Left lung (tissue), 10 donors: ENCODE measurements around the gene HSPB1. TPM values are rescaled to one million over a fixed set of nuclear protein-coding genes. Genes with fewer than 3 reads are reported as not detected.
A peak's percentile ranks its signal among the peaks of the same experiment; 100 is the strongest.
"Not testable (repeated sequence)": the region's sequence is repeated elsewhere in the genome, so short reads cannot be mapped to it uniquely, and the experiment has no call there.

Source experiments
- ATAC-seq: fragments of 200-7000 bp; cut with Tn5 transposase; one replicate; pipeline ENCODE4 v1.9.1; 2020; ENCODE audit warnings: moderate library complexity
- DNase-seq, 4 donors: peaks; one replicate each; pipeline ENCODE4 v3.0.0-alpha.2; 2013 to 2020
- H3K27ac ChIP-seq, 2 donors: fragments of 200-600 bp; sonication (generic) in 1 of 2; one replicate each; pipeline versions ENCODE4 v1.5.0 to v1.8.0; 2020 to 2021
- H3K27me3 ChIP-seq, 2 donors: fragments of 200-600 bp; sonication (generic) in 1 of 2; one replicate each; pipeline versions ENCODE4 v1.5.0 to v1.8.0; 2020 to 2021
- H3K36me3 ChIP-seq, 2 donors: fragments of 200-600 bp; sonication (generic) in 1 of 2; one replicate each; pipeline versions ENCODE4 v1.5.0 to v1.8.0; 2020 to 2021
- H3K4me1 ChIP-seq, 2 donors: fragments of 200-600 bp; one replicate each; pipeline ENCODE4 v1.8.0; 2021
- H3K4me3 ChIP-seq, 2 donors: fragments of 200-600 bp; sonication (generic) in 1 of 2; one replicate each; pipeline versions ENCODE4 v1.5.0 to v1.8.0; 2020 to 2021; ENCODE audit warnings: mild to moderate bottlenecking in 1 of 2
- H3K9me3 ChIP-seq, 2 donors: fragments of 200-600 bp; sonication (generic) in 1 of 2; one replicate each; pipeline versions ENCODE4 v1.5.0 to v1.8.0; 2020 to 2021
- intact Hi-C, 2 donors: fragments of 100-400 bp; cut with DNase I; formaldehyde crosslinking; loops; one replicate each; pipeline versions ENCODE4 v1.11.2 to v1.14.2; 2022
- polyA plus RNA-seq, 6 donors: library from polyadenylated mRNA; unstranded; fragments of 120-200 nt; gene quantifications; one replicate each; pipeline ENCODE4 v1.2.1, GENCODE V29; 2013; ENCODE audit not compliant: insufficient read length in 6 of 6
- total RNA-seq, 2 donors: library from RNA; stranded (reverse); fragmentation: NEBNext Ultra II Directional; extraction: Animal tissue kit (Norgen Biotek cat#: 25700); gene quantifications; one replicate each; pipeline ENCODE4 v1.2.1, GENCODE V29; 2021
- TF ChIP-seq, protein P1 (sequence below), 2 donors: fragments of 200-600 bp; sonication (generic) in 1 of 2; IDR thresholded peaks; one replicate each; pipeline versions ENCODE4 v1.5.0 to v1.8.0; 2021; ENCODE audit warnings: antibody characterized with exemption in 2 of 2
- donor health status: DM: no; HTN: yes; CAD: no.
- donor health status: DM: no; HTN: no; CAD: no.

HSPB1 gene
- total and polyA plus RNA-seq, 8 donors, result 219 to 951 (median 306) TPM

DNA sequence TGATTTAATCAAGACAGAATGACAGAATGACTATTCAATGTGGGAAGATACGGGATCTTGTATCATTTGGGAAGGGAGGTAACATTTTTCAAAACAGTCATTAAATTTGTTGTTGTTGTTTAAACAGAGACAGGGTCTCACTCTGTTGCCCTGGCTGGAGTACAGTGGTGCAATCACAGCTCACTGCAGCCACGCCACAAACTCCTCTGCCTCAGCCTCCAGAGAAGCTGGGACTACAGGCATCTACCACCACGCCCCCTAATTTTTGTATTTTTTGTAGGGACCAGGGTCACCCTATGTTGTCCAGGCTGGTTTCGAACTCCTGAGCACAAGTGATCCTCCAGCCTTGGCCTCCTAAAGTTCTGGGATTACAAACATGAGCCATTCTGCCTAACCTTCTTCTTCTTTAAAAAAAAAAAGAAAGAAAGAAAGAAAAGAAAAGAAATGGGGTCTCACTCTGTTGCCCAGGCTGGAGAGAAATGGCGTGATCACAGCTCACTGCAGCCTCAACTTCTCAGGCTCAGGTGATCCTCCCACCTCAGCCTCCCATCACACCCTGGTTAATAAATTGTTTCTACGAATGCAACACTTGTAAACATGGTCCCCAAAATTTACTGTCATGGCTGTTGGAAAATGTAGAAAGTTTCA lies 32.0 kb downstream of the HSPB1 start:
- intact Hi-C loops, result no loop called here
- DNase-seq (no peak), ATAC-seq (no peak)
- H3K36me3 ChIP-seq, result peaks cover 0 to 24% of the 10 kb centered on the region in 2 donors
- H3K4me1 ChIP-seq, result peaks cover 17 to 83% of the 10 kb centered on the region in 2 donors
- H3K4me3 ChIP-seq, result no peak overlapping the region
- H3K27ac ChIP-seq, result no peak overlapping the region
- no peaks in the 10 kb centered on the region for H3K9me3 ChIP-seq
- TF ChIP-seq, protein P1, sequence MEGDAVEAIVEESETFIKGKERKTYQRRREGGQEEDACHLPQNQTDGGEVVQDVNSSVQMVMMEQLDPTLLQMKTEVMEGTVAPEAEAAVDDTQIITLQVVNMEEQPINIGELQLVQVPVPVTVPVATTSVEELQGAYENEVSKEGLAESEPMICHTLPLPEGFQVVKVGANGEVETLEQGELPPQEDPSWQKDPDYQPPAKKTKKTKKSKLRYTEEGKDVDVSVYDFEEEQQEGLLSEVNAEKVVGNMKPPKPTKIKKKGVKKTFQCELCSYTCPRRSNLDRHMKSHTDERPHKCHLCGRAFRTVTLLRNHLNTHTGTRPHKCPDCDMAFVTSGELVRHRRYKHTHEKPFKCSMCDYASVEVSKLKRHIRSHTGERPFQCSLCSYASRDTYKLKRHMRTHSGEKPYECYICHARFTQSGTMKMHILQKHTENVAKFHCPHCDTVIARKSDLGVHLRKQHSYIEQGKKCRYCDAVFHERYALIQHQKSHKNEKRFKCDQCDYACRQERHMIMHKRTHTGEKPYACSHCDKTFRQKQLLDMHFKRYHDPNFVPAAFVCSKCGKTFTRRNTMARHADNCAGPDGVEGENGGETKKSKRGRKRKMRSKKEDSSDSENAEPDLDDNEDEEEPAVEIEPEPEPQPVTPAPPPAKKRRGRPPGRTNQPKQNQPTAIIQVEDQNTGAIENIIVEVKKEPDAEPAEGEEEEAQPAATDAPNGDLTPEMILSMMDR (IDR thresholded peaks at IDR 0.05), result no peak
- no peaks in the 10 kb centered on the region for H3K27me3 ChIP-seq

DNA sequence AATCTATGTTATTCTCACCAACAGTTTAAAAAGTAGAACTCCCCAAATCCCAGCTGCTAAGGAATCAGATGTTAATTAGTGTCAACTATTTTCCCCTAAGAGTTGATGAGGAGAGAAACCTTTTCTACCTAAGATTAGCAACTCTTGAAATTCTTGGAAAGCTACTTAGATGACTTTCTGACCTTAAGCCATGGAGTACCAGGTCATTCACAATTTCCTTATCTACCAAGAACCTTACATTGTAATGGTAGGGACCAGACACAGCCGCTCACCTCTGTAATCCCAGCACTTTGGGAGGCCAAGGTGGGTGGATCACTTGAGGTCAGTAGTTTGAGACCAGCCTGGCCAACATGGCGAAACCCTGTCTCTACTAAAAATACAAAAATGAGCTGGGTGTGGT lies 32.9 kb downstream of the HSPB1 start:
- H3K36me3 ChIP-seq, result peaks cover 0 to 21% of the 10 kb centered on the region in 2 donors
- H3K27me3 ChIP-seq, H3K27ac ChIP-seq, DNase-seq, H3K9me3 ChIP-seq, H3K4me3 ChIP-seq, intact Hi-C loops: not testable (repeated sequence)
- ATAC-seq, result peak; percentile 9
- H3K4me1 ChIP-seq, result peaks cover 21 to 85% of the 10 kb centered on the region in 2 donors

DNA sequence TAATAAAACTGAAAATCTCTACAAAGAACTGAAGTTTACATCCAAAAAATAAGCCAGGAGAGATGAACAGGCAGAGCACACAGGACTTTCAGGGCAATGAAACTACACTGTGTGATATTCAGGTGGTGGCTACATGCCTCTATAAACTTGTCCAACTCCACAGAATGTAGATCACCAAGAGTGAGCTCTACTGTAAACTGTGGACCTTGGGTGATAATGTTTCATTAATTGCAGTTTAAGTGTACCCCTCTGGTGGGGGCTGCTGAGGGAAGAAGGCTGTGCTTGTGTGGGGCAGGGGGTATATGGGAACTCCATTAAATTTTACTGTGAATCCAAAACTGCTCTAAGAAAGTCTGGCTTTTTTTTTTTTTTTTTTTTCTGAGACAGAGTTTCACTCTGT lies 33.6 kb downstream of the HSPB1 start:
- DNase-seq, result no peak
- intact Hi-C loops, result no loop called here
- H3K27me3 ChIP-seq, result no peaks in the 10 kb centered on the region
- no peak overlapping the region for H3K27ac ChIP-seq
- no peaks in the 10 kb centered on the region for H3K9me3 ChIP-seq
- H3K4me3 ChIP-seq, result no peak overlapping the region
- ATAC-seq, result no peak
- peaks cover 26 to 87% of the 10 kb centered on the region in 2 donors for H3K4me1 ChIP-seq
- peaks cover 0 to 28% of the 10 kb centered on the region in 2 donors for H3K36me3 ChIP-seq
- TF ChIP-seq, protein P1 (IDR thresholded peaks at IDR 0.05), result no peak

DNA sequence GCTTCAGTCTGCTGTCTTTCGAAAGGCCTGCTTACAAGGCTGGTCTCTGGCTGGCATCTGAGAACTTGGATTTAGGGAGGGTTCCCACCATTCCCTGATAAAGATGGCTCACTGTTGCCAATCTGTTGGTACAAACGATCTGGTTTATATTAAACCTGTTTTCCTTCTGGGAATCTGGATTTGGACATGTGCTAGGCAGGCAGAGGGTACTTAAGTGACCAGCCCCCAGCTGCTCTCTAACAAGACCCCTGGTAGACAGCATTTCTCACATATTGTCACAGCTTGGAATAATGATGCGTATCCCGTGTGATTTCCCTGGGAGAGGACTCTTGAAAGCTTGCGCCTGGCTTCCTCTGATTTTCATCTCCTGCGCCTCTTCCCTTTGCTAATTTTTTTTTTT lies 34.7 kb downstream of the HSPB1 start:
- intact Hi-C loops, result no loop called here
- H3K9me3 ChIP-seq, result no peaks in the 10 kb centered on the region
- no peaks in the 10 kb centered on the region for H3K27me3 ChIP-seq
- H3K36me3 ChIP-seq, result peaks cover 0 to 37% of the 10 kb centered on the region in 2 donors
- ATAC-seq (no peak), DNase-seq (no peak)
- H3K4me3 ChIP-seq, result no peak overlapping the region
- no peak overlapping the region for H3K27ac ChIP-seq
- TF ChIP-seq, protein P1 (IDR thresholded peaks at IDR 0.05), result no peak
- peaks cover 26 to 87% of the 10 kb centered on the region in 2 donors for H3K4me1 ChIP-seq

DNA sequence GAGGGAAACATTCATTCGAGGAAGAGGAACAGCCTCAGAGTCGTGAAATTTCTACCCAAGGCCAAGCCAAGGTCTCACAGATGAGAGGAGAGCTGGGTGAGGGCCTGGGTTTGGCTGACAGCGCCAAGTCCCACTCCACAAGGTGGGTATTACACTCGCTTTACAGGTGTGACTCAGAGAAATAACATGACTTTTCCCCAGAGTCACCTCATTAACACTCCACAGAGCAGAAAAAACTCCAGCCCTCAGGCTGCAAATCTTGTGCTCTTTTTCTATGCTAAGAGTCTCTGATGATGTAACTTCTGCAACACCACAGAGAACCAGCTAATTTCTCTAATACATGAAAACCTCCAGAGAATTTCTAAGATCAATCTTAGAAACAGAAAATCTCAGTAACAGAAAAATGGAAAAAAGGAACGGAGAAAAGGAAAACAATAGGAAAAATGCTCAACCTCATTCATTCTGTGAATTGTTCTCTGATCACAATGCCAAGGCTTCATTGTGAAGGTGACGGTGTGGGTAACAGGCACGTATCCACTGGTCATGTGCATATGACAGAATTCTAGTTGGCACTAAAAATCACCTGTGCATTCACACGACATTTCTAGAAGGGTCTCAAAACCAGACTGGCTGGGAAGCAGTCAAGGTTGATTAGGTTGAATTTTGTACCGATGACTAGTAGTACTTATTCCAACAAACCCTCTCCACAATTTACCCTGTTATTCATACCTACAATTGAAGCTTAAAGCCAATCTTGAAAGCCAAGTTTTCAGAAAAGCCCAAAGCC lies 36.0 kb downstream of the HSPB1 start:
- H3K4me3 ChIP-seq, result no peak overlapping the region
- H3K4me1 ChIP-seq, result peaks cover 28 to 87% of the 10 kb centered on the region in 2 donors

More for the DNA sequence above, 36.0 kb downstream of the HSPB1 start:
- Histone ChIP-seq H3K27ac (peak overlapping the region in 1 of 2 donors; percentile 7), H3K36me3 (peaks cover 0 to 51% of the 10 kb centered on the region in 2 donors), H3K9me3 (no peaks in the 10 kb centered on the region), H3K27me3 (no peaks in the 10 kb centered on the region)
- DNase-seq (no peak), ATAC-seq (peak; percentile 80)
- intact Hi-C loops, result no loop called here
- TF ChIP-seq, protein P1 (IDR thresholded peaks at IDR 0.05), result no peak
